CD14-positive monocyte (primary cell): ENCODE measurements around the gene NRXN3. TPM values are rescaled to one million over a fixed set of nuclear protein-coding genes. Genes with fewer than 3 reads are reported as not detected.

ENCODE experiments used
- DNase-seq, 3 donors: peaks; one replicate each; pipeline ENCODE4 v3.0.0-alpha.2; 2011 to 2022
- H2AFZ ChIP-seq: 2 replicates; pipeline ENCODE4 v1.6.0; 2012; ENCODE audit warnings: mild to moderate bottlenecking, low read depth, low read length, inconsistent platforms; ENCODE audit not compliant: insufficient read depth, poor library complexity, severe bottlenecking
- H3K27ac ChIP-seq, 2 donors: 1 replicate in 1 of 2; 2 replicates in 1 of 2; pipeline ENCODE4 v1.5.1; 2012 to 2013; ENCODE audit warnings: low read length in 2 of 2, control low read depth in 1 of 2, inconsistent platforms in 1 of 2, low read depth in 1 of 2, mild to moderate bottlenecking in 1 of 2
- H3K27me3 ChIP-seq, 2 donors: one replicate each; pipeline versions ENCODE4 v1.6.0 to v1.6.1; 2011 to 2013; ENCODE audit warnings: low read length in 2 of 2; ENCODE audit not compliant: control insufficient read depth in 2 of 2, insufficient read depth in 2 of 2
- H3K36me3 ChIP-seq, 2 donors: replicated peaks in 1 of 2; 1 replicate in 1 of 2; 2 replicates in 1 of 2; pipeline versions ENCODE4 v1.5.1 to v1.6.1; 2012 to 2013; ENCODE audit warnings: low read length in 2 of 2, control low read depth in 1 of 2, inconsistent platforms in 1 of 2, mild to moderate bottlenecking in 1 of 2; ENCODE audit not compliant: insufficient read depth in 2 of 2, control insufficient read depth in 1 of 2
- H3K4me1 ChIP-seq, 2 donors: 1 replicate in 1 of 2; 2 replicates in 1 of 2; pipeline versions ENCODE4 v1.5.1 to v1.6.1; 2012 to 2013; ENCODE audit warnings: low read length in 2 of 2, control low read depth in 1 of 2, inconsistent platforms in 1 of 2, mild to moderate bottlenecking in 1 of 2, moderate library complexity in 1 of 2; ENCODE audit not compliant: insufficient read depth in 2 of 2, control insufficient read depth in 1 of 2
- H3K4me2 ChIP-seq: replicated peaks from 2 replicates; pipeline ENCODE3; 2012; ENCODE audit warnings: low read length, moderate library complexity, mild to moderate bottlenecking; ENCODE audit not compliant: poor library complexity, severe bottlenecking; ENCODE audit errors: extremely low read depth
- H3K4me3 ChIP-seq, 3 experiments: fragments of 200-600 bp in 1 of 3; sonication (generic) in 1 of 3; replicated peaks in 1 of 3; 1 replicate in 2 of 3; 2 replicates in 1 of 3; pipeline ENCODE4 v1.5.1; 2011 to 2013; ENCODE audit warnings: low read length in 3 of 3, mild to moderate bottlenecking in 3 of 3, control low read depth in 2 of 3, low read depth in 2 of 3, inconsistent platforms in 1 of 3, moderate library complexity in 1 of 3
- H3K79me2 ChIP-seq: 2 replicates; pipeline ENCODE4 v1.6.0; 2012; ENCODE audit warnings: mild to moderate bottlenecking, control low read depth, inconsistent platforms, low read length, moderate library complexity; ENCODE audit not compliant: insufficient read depth
- H3K9ac ChIP-seq: 2 replicates; pipeline ENCODE4 v1.6.0; 2017; ENCODE audit warnings: low read length, mild to moderate bottlenecking; ENCODE audit not compliant: insufficient read depth, poor library complexity, severe bottlenecking
- H3K9me3 ChIP-seq, 2 donors: replicated peaks in 1 of 2; 1 replicate in 1 of 2; 2 replicates in 1 of 2; pipeline versions ENCODE4 v1.5.1 to v1.6.1; 2012 to 2013; ENCODE audit warnings: low read length in 2 of 2, control low read depth in 1 of 2; ENCODE audit not compliant: control insufficient read depth in 1 of 2, insufficient read depth in 1 of 2
- H4K20me1 ChIP-seq: 2 replicates; pipeline ENCODE4 v1.6.0; 2012; ENCODE audit warnings: mild to moderate bottlenecking, low read length, control low read depth, moderate library complexity; ENCODE audit not compliant: insufficient read depth
- H3K27ac Mint-ChIP-seq, 7 donors: one replicate each; pipeline ENCODE4 v1.8.0; 2020; ENCODE audit warnings: mild to moderate bottlenecking in 7 of 7, mixed read lengths in 7 of 7, moderate library complexity in 6 of 7, inconsistent platforms in 2 of 7
- H3K27me3 Mint-ChIP-seq, 3 donors: one replicate each; pipeline ENCODE4 v1.8.0; 2021 to 2022; ENCODE audit warnings: low read depth in 3 of 3, mild to moderate bottlenecking in 3 of 3, mixed read lengths in 3 of 3, moderate library complexity in 3 of 3, inconsistent platforms in 1 of 3
- H3K36me3 Mint-ChIP-seq, 2 donors: one replicate each; pipeline ENCODE4 v1.8.0; 2020; ENCODE audit warnings: mixed read lengths in 2 of 2, inconsistent platforms in 1 of 2, mild to moderate bottlenecking in 1 of 2
- H3K4me1 Mint-ChIP-seq: one replicate; pipeline ENCODE4 v1.8.0; 2020; ENCODE audit warnings: mild to moderate bottlenecking, mixed read lengths
- H3K4me3 Mint-ChIP-seq, 2 donors: one replicate each; pipeline ENCODE4 v1.8.0; 2020; ENCODE audit warnings: mild to moderate bottlenecking in 2 of 2, mixed read lengths in 2 of 2, moderate library complexity in 1 of 2
- H3K9me3 Mint-ChIP-seq, 7 donors: one replicate each; pipeline ENCODE4 v1.8.0; 2020 to 2022; ENCODE audit warnings: mixed read lengths in 7 of 7, mild to moderate bottlenecking in 6 of 7, moderate library complexity in 6 of 7, inconsistent platforms in 2 of 7
- WGBS: methylation state at CpG from one replicate; pipeline ENCODE4 v1.1.5; 2013; ENCODE audit warnings: missing lambda C conversion rate; ENCODE audit not compliant: insufficient coverage; 5-methylcytosine and 5-hydroxymethylcytosine counted together
- intact Hi-C, 2 donors: fragments of 100-400 bp; cut with micrococcal nuclease; formaldehyde crosslinking; loops; one replicate each; pipeline versions ENCODE4 v1.15.0 to v1.15.1; 2023
- polyA plus RNA-seq, 3 donors: library from polyadenylated mRNA; depleted of rRNA in 1 of 3; unstranded in 2 of 3; stranded (reverse) in 1 of 3; fragments of 300-500 nt in 2 of 3; fragments of >200 nt in 1 of 3; fragmentation: Illumina TruSeq in 2 of 3; gene quantifications; 1 replicate in 2 of 3; 2 replicates in 1 of 3; pipeline ENCODE4 v1.2.3, GENCODE V29; 2012 to 2021
- TF ChIP-seq, protein P1 (sequence below): fragments of 200-600 bp; IDR thresholded peaks from one replicate; pipeline ENCODE4 v1.8.0; 2022; ENCODE audit warnings: antibody characterized with exemption, mild to moderate bottlenecking

Gene NRXN3
- polyA plus RNA-seq, 3 donors = not detected

DNA sequence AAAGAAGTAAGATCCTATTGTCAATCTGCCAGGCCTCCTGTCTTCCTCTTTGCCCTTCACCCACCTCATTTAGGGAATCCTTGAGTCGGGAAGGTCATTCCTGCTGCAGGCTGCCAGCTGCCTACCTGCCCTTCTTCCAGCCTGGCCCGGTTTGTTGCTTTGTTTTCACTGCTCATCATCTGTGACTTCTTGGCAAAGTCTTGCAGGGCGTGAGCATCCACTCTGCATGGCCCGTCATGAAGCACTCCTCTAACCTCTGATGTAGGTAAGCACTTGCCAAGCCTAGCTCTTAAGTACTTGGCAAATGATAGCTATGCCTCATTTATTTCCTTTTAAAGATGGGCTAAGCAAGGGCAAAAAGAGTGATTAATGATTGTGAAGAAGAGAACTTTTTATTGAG, 192.8 kb downstream of the NRXN3 start:
- Histone ChIP-seq H3K9ac (no peak overlapping the region), H3K27ac (no peak overlapping the region), H3K79me2 (no peaks in the 10 kb centered on the region), H3K4me3 (no peak overlapping the region), H3K27me3 (no peaks in the 10 kb centered on the region), H3K36me3 (no peaks in the 10 kb centered on the region), H2AFZ (no peak overlapping the region), H3K4me2 (no peak overlapping the region), H3K9me3 (no peaks in the 10 kb centered on the region), H3K4me1 (no peaks in the 10 kb centered on the region), H4K20me1 (no peaks in the 10 kb centered on the region)
- DNase-seq = no peak
- intact Hi-C loops = no loop called here
- H3K27ac Mint-ChIP-seq = no peak overlapping the region
- no peaks in the 10 kb centered on the region for H3K4me1 Mint-ChIP-seq
- TF ChIP-seq, protein P1, sequence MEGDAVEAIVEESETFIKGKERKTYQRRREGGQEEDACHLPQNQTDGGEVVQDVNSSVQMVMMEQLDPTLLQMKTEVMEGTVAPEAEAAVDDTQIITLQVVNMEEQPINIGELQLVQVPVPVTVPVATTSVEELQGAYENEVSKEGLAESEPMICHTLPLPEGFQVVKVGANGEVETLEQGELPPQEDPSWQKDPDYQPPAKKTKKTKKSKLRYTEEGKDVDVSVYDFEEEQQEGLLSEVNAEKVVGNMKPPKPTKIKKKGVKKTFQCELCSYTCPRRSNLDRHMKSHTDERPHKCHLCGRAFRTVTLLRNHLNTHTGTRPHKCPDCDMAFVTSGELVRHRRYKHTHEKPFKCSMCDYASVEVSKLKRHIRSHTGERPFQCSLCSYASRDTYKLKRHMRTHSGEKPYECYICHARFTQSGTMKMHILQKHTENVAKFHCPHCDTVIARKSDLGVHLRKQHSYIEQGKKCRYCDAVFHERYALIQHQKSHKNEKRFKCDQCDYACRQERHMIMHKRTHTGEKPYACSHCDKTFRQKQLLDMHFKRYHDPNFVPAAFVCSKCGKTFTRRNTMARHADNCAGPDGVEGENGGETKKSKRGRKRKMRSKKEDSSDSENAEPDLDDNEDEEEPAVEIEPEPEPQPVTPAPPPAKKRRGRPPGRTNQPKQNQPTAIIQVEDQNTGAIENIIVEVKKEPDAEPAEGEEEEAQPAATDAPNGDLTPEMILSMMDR = no peak
- H3K9me3 Mint-ChIP-seq = peaks cover 0 to 2% (median 0%) of the 10 kb centered on the region in 7 donors
- no peak overlapping the region for H3K4me3 Mint-ChIP-seq
- H3K36me3 Mint-ChIP-seq = no peaks in the 10 kb centered on the region
- peaks cover 0 to 5% (median 2%) of the 10 kb centered on the region in 3 donors for H3K27me3 Mint-ChIP-seq
- WGBS = 94% methylated on average over 4 of the region's 4 CpGs

DNA sequence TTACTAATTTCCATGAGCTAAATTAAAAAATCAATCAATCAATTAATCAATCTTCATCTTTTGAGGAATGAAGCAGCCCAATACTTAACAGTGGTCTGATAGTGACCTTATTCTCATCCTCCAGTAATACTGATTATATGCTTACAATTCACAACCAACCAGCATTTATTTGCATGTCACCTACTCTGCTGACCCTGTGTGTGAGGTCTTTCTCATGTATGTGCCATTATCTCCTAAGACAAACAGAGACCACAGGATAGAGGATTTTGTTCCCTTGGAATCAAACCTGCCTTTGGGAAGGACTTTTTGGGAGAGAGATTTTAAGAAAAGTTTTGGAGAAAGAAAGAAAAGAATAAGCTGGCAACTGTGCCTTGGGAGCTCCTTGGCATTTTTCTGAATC, 197.2 kb downstream of the NRXN3 start:
- no peaks in the 10 kb centered on the region for H3K79me2 ChIP-seq
- H3K27me3 ChIP-seq = no peaks in the 10 kb centered on the region
- Mint-ChIP-seq H3K36me3 (no peaks in the 10 kb centered on the region), H3K27me3 (peaks cover 0 to 5% (median 4%) of the 10 kb centered on the region in 3 donors), H3K9me3 (peaks cover 0 to 3% (median 1%) of the 10 kb centered on the region in 7 donors), H3K27ac (no peak overlapping the region), H3K4me3 (no peak overlapping the region), H3K4me1 (no peaks in the 10 kb centered on the region)
- DNase-seq = no peak
- H3K36me3 ChIP-seq = no peaks in the 10 kb centered on the region
- H2AFZ ChIP-seq = no peak overlapping the region
- H3K27ac ChIP-seq = no peak overlapping the region
- H4K20me1 ChIP-seq = no peaks in the 10 kb centered on the region
- H3K9ac ChIP-seq = no peak overlapping the region
- no peaks in the 10 kb centered on the region for H3K4me1 ChIP-seq
- intact Hi-C loops = no loop called here
- no peaks in the 10 kb centered on the region for H3K9me3 ChIP-seq
- no peak overlapping the region for H3K4me2 ChIP-seq
- TF ChIP-seq, protein P1 = no peak
- H3K4me3 ChIP-seq = no peak overlapping the region
